Measurements from ENCODE around the gene REM2.

REM2 gene

DNA sequence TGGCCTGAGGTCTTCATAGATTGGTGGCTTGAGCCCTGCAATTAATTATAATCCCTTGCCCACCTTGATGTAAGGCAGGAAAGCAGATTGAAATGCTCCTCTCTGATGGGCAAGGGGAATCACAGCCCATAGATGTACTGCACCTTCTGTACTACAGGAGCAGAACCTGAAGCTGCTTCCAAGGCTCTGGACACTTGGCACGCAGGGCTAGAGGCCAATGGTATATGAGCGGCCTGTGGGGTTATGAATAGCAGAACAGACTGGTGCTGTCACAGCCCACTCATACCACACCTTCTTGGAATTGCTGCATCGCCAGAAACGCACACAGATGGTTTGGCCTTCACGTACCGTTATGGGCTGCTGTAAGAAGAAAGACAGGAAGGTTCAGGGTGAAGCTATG lies 37.7 kb downstream of the REM2 start:
- Histone ChIP-seq H3K4me2 (ENCODE audit: insufficient read depth, low read length, poor library complexity, severe bottlenecking) (no peak overlapping the region), H2BK5ac (ENCODE audit: low read length) (no peak overlapping the region), H3K9ac (ENCODE audit: low read depth, low read length, poor library complexity) (no peak overlapping the region), H3K9me3 (replicated peaks in 1 of 2; ENCODE audit: control insufficient read depth in 2 of 2, insufficient read depth in 1 of 2, low read depth in 1 of 2, low read length in 2 of 2) (no peaks in the 10 kb centered on the region), H2BK120ac (ENCODE audit: low read depth, low read length) (no peak overlapping the region), H3K27me3 (ENCODE audit: control insufficient read depth in 3 of 3, insufficient read depth in 3 of 3, low read depth in 1 of 3, low read length in 3 of 3) (no peaks in the 10 kb centered on the region), H3K14ac (ENCODE audit: low read length) (no peak overlapping the region), H3K18ac (ENCODE audit: low read length) (no peak overlapping the region), H2BK15ac (ENCODE audit: low read length) (no peak overlapping the region), H2BK12ac (ENCODE audit: low read length) (no peak overlapping the region), H3K4me3 (ENCODE audit: low read length in 2 of 2) (peak overlapping the region in 1 of 2 donors; percentile 65), H3K4me1 (ENCODE audit: control insufficient read depth in 2 of 2, insufficient read depth in 1 of 2, low read depth in 1 of 2, low read length in 2 of 2) (peaks cover 6% of the 10 kb centered on the region in 2 donors), H3K79me1 (ENCODE audit: low read depth, low read length) (peaks cover 3% of the 10 kb centered on the region), H3K36me3 (replicated peaks in 1 of 2; ENCODE audit: control insufficient read depth in 2 of 2, insufficient read depth in 2 of 2, low read length in 2 of 2) (peaks cover 38 to 79% of the 10 kb centered on the region in 2 donors), H2AK5ac (ENCODE audit: low read depth, low read length) (no peak overlapping the region), H3K23ac (ENCODE audit: low read depth, low read length, poor library complexity) (no peak overlapping the region), H3K27ac (replicated peaks; ENCODE audit: low read length) (no peak overlapping the region), H3K4ac (ENCODE audit: low read length) (no peak overlapping the region), H4K91ac (ENCODE audit: low read depth, low read length, poor library complexity) (no peak overlapping the region), H4K8ac (ENCODE audit: low read depth, low read length) (no peak overlapping the region), H2AFZ (ENCODE audit: low read length) (no peak overlapping the region)
- WGBS, 2 donors (ENCODE audit: extremely low coverage in 2 of 2, insufficient read length in 2 of 2, insufficient replicate concordance in 1 of 2): no CpG with 5 or more reads among the region's 6 CpGs
- no peak for DNase-seq (ENCODE audit: low spot score)

DNA sequence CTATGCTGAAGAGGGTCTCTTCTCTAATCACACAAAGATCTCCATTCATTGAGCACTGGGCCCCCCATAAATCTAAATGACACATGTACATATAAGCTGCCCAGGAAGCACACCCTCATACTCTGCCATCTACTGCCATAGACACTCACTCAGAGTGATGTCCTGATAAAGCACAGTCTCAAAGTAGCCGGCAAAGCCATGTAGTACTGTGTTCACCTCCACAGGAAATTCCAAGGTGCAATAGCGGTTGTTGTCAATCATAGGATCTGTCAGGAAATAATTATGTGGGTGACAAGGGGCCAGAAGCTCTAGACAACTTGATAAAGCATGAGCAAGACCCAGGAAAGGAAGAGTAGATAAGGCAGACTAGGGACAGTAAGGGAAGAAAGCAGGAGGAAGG lies 39.3 kb downstream of the REM2 start:
- Histone ChIP-seq H3K4me3 (ENCODE audit: low read length in 2 of 2) (no peak overlapping the region), H3K18ac (ENCODE audit: low read length) (no peak overlapping the region), H2AFZ (ENCODE audit: low read length) (no peak overlapping the region), H3K9ac (ENCODE audit: low read depth, low read length, poor library complexity) (no peak overlapping the region), H3K79me1 (ENCODE audit: low read depth, low read length) (no peaks in the 10 kb centered on the region), H3K4me1 (ENCODE audit: control insufficient read depth in 2 of 2, insufficient read depth in 1 of 2, low read depth in 1 of 2, low read length in 2 of 2) (peaks cover 6% of the 10 kb centered on the region in 2 donors), H3K9me3 (replicated peaks in 1 of 2; ENCODE audit: control insufficient read depth in 2 of 2, insufficient read depth in 1 of 2, low read depth in 1 of 2, low read length in 2 of 2) (no peaks in the 10 kb centered on the region), H2BK5ac (ENCODE audit: low read length) (no peak overlapping the region), H2BK12ac (ENCODE audit: low read length) (no peak overlapping the region), H3K4me2 (ENCODE audit: insufficient read depth, low read length, poor library complexity, severe bottlenecking) (no peak overlapping the region), H2AK5ac (ENCODE audit: low read depth, low read length) (no peak overlapping the region), H4K8ac (ENCODE audit: low read depth, low read length) (no peak overlapping the region), H3K36me3 (replicated peaks in 1 of 2; ENCODE audit: control insufficient read depth in 2 of 2, insufficient read depth in 2 of 2, low read length in 2 of 2) (peaks cover 50 to 79% of the 10 kb centered on the region in 2 donors), H3K4ac (ENCODE audit: low read length) (no peak overlapping the region), H4K91ac (ENCODE audit: low read depth, low read length, poor library complexity) (no peak overlapping the region), H2BK120ac (ENCODE audit: low read depth, low read length) (no peak overlapping the region), H3K14ac (ENCODE audit: low read length) (no peak overlapping the region), H3K27ac (replicated peaks; ENCODE audit: low read length) (no peak overlapping the region), H2BK15ac (ENCODE audit: low read length) (no peak overlapping the region), H3K23ac (ENCODE audit: low read depth, low read length, poor library complexity) (no peak overlapping the region), H3K27me3 (ENCODE audit: control insufficient read depth in 3 of 3, insufficient read depth in 3 of 3, low read depth in 1 of 3, low read length in 3 of 3) (no peaks in the 10 kb centered on the region)
- no peak for DNase-seq (ENCODE audit: low spot score)
- no CpG with 5 or more reads among the region's 2 CpGs for WGBS, 2 donors (ENCODE audit: extremely low coverage in 2 of 2, insufficient read length in 2 of 2, insufficient replicate concordance in 1 of 2)

DNA sequence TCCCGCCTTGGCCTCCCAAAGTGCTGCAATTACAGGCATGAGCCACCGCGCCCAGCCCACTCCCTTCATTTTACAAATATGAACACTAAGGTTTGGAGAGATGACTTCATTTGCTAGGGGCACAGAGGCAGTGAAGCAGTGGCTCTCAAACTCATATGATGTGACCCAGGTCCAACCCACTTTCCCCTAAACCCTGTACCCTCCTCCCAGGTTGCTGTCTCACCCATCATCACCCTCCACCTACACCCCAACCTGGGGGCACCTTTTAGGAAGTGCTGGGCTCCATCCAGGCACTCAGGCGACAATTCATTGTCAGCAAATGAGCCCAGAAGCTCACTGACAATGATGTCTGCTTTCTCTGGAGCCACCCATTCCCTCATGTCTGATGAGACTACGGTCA lies 40.7 kb downstream of the REM2 start:
- Histone ChIP-seq H2BK15ac (ENCODE audit: low read length) (no peak overlapping the region), H2AFZ (ENCODE audit: low read length) (no peak overlapping the region), H3K4ac (ENCODE audit: low read length) (no peak overlapping the region), H3K23ac (ENCODE audit: low read depth, low read length, poor library complexity) (no peak overlapping the region), H3K14ac (ENCODE audit: low read length) (no peak overlapping the region), H2BK120ac (ENCODE audit: low read depth, low read length) (no peak overlapping the region), H3K9me3 (replicated peaks in 1 of 2; ENCODE audit: control insufficient read depth in 2 of 2, insufficient read depth in 1 of 2, low read depth in 1 of 2, low read length in 2 of 2) (no peaks in the 10 kb centered on the region), H4K8ac (ENCODE audit: low read depth, low read length) (no peak overlapping the region), H2AK5ac (ENCODE audit: low read depth, low read length) (no peak overlapping the region), H2BK5ac (ENCODE audit: low read length) (no peak overlapping the region), H3K18ac (ENCODE audit: low read length) (no peak overlapping the region), H4K91ac (ENCODE audit: low read depth, low read length, poor library complexity) (no peak overlapping the region), H3K36me3 (replicated peaks in 1 of 2; ENCODE audit: control insufficient read depth in 2 of 2, insufficient read depth in 2 of 2, low read length in 2 of 2) (peaks cover 52 to 81% of the 10 kb centered on the region in 2 donors), H2BK12ac (ENCODE audit: low read length) (no peak overlapping the region), H3K9ac (ENCODE audit: low read depth, low read length, poor library complexity) (no peak overlapping the region), H3K4me1 (ENCODE audit: control insufficient read depth in 2 of 2, insufficient read depth in 1 of 2, low read depth in 1 of 2, low read length in 2 of 2) (peaks cover 8 to 10% of the 10 kb centered on the region in 2 donors), H3K79me1 (ENCODE audit: low read depth, low read length) (no peaks in the 10 kb centered on the region), H3K4me2 (ENCODE audit: insufficient read depth, low read length, poor library complexity, severe bottlenecking) (no peak overlapping the region), H3K4me3 (ENCODE audit: low read length in 2 of 2) (no peak overlapping the region), H3K27me3 (ENCODE audit: control insufficient read depth in 3 of 3, insufficient read depth in 3 of 3, low read depth in 1 of 3, low read length in 3 of 3) (no peaks in the 10 kb centered on the region), H3K27ac (replicated peaks; ENCODE audit: low read length) (no peak overlapping the region)
- WGBS, 2 donors (ENCODE audit: extremely low coverage in 2 of 2, insufficient read length in 2 of 2, insufficient replicate concordance in 1 of 2): no CpG with 5 or more reads among the region's 5 CpGs
- DNase-seq (ENCODE audit: low spot score): no peak

DNA sequence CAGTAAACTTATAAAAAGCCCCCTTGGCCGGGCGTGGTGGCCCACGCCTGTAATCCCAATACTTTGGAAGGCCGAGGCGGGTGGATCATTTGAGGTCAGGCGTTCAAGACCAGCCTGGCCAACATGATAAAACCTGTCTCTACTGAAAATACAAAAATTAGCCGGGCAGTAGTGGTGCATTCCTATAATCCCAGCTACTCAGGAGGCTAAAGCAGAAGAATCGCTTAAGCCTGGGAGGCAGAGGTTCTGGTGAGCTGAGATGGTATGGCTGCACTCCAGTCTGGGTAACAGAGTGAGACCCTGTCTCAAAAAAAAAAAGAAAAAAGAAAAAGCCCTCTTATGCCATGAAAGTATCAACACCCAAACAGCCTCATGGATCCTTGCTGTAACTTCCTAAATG lies 42.5 kb downstream of the REM2 start:
- peaks cover 47 to 71% of the 10 kb centered on the region in 2 donors for H3K36me3 ChIP-seq (replicated peaks in 1 of 2; ENCODE audit: control insufficient read depth in 2 of 2, insufficient read depth in 2 of 2, low read length in 2 of 2)
- WGBS, 2 donors (ENCODE audit: extremely low coverage in 2 of 2, insufficient read length in 2 of 2, insufficient replicate concordance in 1 of 2): no CpG with 5 or more reads among the region's 8 CpGs

More for the DNA sequence above, 42.5 kb downstream of the REM2 start:
- no peak overlapping the region for H2AFZ ChIP-seq (ENCODE audit: low read length)
- H3K79me1 ChIP-seq (ENCODE audit: low read depth, low read length): no peaks in the 10 kb centered on the region
- no peak overlapping the region for H3K4me3 ChIP-seq (ENCODE audit: low read length in 2 of 2)
- no peak for DNase-seq (ENCODE audit: low spot score)
- no peak overlapping the region for H3K27ac ChIP-seq (replicated peaks; ENCODE audit: low read length)
- no peak overlapping the region for H4K91ac ChIP-seq (ENCODE audit: low read depth, low read length, poor library complexity)
- H3K18ac ChIP-seq (ENCODE audit: low read length): no peak overlapping the region
- peaks cover 5 to 6% of the 10 kb centered on the region in 2 donors for H3K4me1 ChIP-seq (ENCODE audit: control insufficient read depth in 2 of 2, insufficient read depth in 1 of 2, low read depth in 1 of 2, low read length in 2 of 2)
- no peak overlapping the region for H3K14ac ChIP-seq (ENCODE audit: low read length)
- H2BK120ac ChIP-seq (ENCODE audit: low read depth, low read length): no peak overlapping the region
- H2BK15ac ChIP-seq (ENCODE audit: low read length): no peak overlapping the region
- no peaks in the 10 kb centered on the region for H3K9me3 ChIP-seq (replicated peaks in 1 of 2; ENCODE audit: control insufficient read depth in 2 of 2, insufficient read depth in 1 of 2, low read depth in 1 of 2, low read length in 2 of 2)
- no peak overlapping the region for H2BK12ac ChIP-seq (ENCODE audit: low read length)
- H3K4me2 ChIP-seq (ENCODE audit: insufficient read depth, low read length, poor library complexity, severe bottlenecking): no peak overlapping the region
- no peak overlapping the region for H3K23ac ChIP-seq (ENCODE audit: low read depth, low read length, poor library complexity)
- H2BK5ac ChIP-seq (ENCODE audit: low read length): no peak overlapping the region
- no peak overlapping the region for H4K8ac ChIP-seq (ENCODE audit: low read depth, low read length)
- H3K4ac ChIP-seq (ENCODE audit: low read length): no peak overlapping the region
- no peak overlapping the region for H2AK5ac ChIP-seq (ENCODE audit: low read depth, low read length)
- H3K27me3 ChIP-seq (ENCODE audit: control insufficient read depth in 3 of 3, insufficient read depth in 3 of 3, low read depth in 1 of 3, low read length in 3 of 3): no peaks in the 10 kb centered on the region
- H3K9ac ChIP-seq (ENCODE audit: low read depth, low read length, poor library complexity): no peak overlapping the region

Data from neuronal stem cell (in vitro differentiated cells).